ENCODE results near the gene ISM2.

Gene ISM2

DNA sequence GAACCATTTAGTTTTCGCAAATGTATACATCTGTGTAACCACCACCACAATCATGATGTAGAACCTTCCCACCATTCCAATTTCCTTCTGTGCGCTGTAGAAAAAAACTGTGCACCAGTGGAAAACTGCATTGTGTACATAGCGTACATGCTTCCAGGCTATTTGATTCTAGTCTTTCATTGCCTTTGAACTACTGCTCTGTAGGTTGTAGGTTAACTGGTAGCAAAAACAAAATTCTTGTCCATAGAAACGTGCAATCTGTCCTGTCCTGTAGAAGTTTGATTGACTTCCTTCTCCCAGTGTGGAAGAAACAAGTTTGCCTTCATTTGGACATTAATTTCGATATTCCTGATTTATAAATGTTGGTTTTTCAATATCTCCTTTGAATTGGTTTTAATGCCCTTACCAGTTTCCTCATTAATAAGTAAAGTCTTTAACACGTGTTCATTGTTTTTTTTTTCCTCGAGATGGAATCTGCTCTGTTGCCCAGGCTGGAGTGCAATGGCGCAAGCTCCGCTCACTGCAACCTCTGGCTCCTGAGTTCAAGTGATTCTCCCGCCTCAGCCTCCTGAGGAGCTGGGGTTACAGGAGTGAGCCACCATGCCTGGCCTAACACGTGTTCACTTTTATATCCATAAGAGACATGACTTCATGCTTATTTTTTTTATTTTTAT, 3.6 kb upstream of the ISM2 start:
- peaks cover 3% of the 10 kb centered on the region for H3K4me1 ChIP-seq (ENCODE audit: control insufficient read depth, insufficient read depth, low read length)
- no peak overlapping the region for H3K27ac ChIP-seq (ENCODE audit: low read depth, low read length)
- peaks cover 13% of the 10 kb centered on the region for H3K27me3 ChIP-seq (ENCODE audit: control insufficient read depth, insufficient read depth, low read length)
- H3K4me3 ChIP-seq (ENCODE audit: low read length) = no peak overlapping the region
- H3K9ac ChIP-seq (ENCODE audit: low read length) = no peak overlapping the region
- H3K36me3 ChIP-seq (ENCODE audit: control insufficient read depth, insufficient read depth, low read length) = no peaks in the 10 kb centered on the region

DNA sequence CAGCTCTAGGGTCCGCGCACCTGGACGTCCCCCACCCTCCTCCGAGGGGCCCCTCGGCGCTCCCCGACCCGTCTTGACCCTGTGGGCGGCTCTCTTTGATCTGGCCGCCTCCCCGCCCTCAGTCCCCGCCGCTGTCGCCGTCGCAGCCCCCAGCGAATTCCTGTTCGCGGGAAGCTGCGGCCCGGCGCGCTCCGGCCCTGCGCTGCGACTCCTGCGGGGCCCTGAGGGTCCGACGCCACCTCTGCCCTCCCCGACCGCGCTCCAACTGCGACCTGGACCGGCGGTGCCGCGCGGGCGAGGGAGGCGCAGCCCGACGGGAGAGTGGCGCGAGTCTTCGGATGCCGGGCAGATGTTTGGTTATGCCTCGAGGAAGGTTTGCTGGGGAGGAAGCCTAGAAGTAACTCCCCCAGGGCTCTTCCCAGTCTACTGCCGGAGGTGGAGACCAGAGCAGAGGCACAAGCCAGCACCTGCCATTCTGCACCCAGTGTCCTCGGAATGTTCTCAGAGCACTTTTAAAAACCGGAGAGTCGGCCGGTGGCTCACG, 440 bp upstream of the ISM2 start:
- H3K4me3 ChIP-seq (ENCODE audit: low read length) = peak overlapping the region; percentile 29
- H3K27me3 ChIP-seq (ENCODE audit: control insufficient read depth, insufficient read depth, low read length) = peaks cover 13% of the 10 kb centered on the region
- no peak overlapping the region for H3K9ac ChIP-seq (ENCODE audit: low read length)
- H3K27ac ChIP-seq (ENCODE audit: low read depth, low read length) = no peak overlapping the region
- H3K36me3 ChIP-seq (ENCODE audit: control insufficient read depth, insufficient read depth, low read length) = no peaks in the 10 kb centered on the region
- peaks cover 3% of the 10 kb centered on the region for H3K4me1 ChIP-seq (ENCODE audit: control insufficient read depth, insufficient read depth, low read length)

DNA sequence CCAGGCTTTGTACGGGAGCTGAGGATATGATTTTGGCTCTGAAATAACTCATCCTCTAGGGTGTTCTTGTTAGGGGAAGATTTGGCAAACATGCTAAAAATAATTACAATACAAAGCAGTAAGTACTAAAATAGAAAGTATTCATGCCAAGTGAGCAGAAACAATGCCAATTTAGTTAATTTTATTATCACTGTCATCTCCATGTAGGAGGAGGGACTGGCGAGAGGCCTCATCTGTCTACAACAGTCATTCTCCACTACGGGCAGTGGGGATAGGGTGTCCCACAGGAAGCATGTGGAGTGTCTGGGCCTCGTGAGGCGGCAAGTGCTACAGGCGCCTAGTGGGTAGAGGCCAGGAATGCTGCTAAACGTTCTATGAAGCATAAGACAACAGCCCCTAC, 3.3 kb downstream of the ISM2 start:
- Histone ChIP-seq H3K27ac (ENCODE audit: low read depth, low read length) (no peak overlapping the region), H3K36me3 (ENCODE audit: control insufficient read depth, insufficient read depth, low read length) (no peaks in the 10 kb centered on the region), H3K4me3 (ENCODE audit: low read length) (no peak overlapping the region), H3K27me3 (ENCODE audit: control insufficient read depth, insufficient read depth, low read length) (peaks cover 13% of the 10 kb centered on the region), H3K4me1 (ENCODE audit: control insufficient read depth, insufficient read depth, low read length) (peaks cover 3% of the 10 kb centered on the region), H3K9ac (ENCODE audit: low read length) (no peak overlapping the region)

DNA sequence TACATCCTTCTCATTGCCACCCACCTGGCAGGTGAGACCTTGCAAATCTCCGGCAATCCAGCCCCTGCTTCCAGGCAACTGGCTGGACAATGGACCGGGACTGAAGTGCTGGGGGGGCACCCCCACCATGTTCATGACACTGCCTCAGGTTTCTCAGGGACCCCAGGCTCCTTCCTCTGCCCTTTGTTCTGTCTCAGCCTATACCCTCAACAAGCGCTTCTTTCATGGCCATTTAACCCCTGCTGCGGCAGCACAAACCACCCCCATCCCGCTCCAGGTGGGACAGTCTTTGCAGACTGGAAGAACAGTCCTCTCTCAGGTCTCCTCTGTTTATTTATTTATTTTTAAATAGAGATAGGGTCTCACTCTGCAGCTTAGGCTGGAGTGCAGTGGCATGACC, 7.6 kb downstream of the ISM2 start:
- no peak overlapping the region for H3K4me3 ChIP-seq (ENCODE audit: low read length)
- no peaks in the 10 kb centered on the region for H3K36me3 ChIP-seq (ENCODE audit: control insufficient read depth, insufficient read depth, low read length)
- no peak overlapping the region for H3K9ac ChIP-seq (ENCODE audit: low read length)
- H3K4me1 ChIP-seq (ENCODE audit: control insufficient read depth, insufficient read depth, low read length) = no peaks in the 10 kb centered on the region
- H3K27me3 ChIP-seq (ENCODE audit: control insufficient read depth, insufficient read depth, low read length) = no peaks in the 10 kb centered on the region
- H3K27ac ChIP-seq (ENCODE audit: low read depth, low read length) = no peak overlapping the region

DNA sequence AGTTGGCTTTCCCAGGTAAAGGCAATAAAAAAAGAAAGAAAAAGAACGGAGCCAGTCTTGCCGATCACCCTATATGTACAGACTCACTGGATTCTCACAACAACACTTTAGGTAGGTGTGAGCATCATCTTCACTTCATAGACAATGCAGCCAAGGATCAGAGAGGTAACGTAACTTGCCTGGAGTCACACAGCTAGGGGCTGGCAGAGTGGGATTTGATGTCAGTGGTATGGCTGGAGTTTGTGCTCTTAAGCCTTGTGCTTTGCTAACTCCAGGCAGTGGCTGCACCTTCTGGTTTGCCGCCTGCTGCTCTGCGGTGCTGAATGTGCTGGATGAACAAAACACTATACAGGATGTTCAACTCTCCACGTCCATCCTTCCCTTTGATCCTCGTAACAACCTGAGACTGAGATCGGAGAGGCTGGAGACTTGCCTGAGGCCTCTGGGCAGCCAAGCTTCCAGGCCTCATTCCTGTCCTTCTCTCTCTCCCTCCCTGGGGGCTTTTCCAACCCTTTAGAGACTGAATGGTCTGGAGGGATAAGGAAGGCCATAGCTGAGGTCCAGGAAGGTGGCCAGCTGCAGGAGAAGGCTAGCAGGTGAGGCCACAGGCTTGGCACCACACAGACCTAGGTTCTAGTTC, 8.1 kb downstream of the ISM2 start:
- Histone ChIP-seq H3K4me3 (ENCODE audit: low read length) (no peak overlapping the region), H3K9ac (ENCODE audit: low read length) (no peak overlapping the region), H3K27me3 (ENCODE audit: control insufficient read depth, insufficient read depth, low read length) (no peaks in the 10 kb centered on the region), H3K27ac (ENCODE audit: low read depth, low read length) (no peak overlapping the region), H3K4me1 (ENCODE audit: control insufficient read depth, insufficient read depth, low read length) (no peaks in the 10 kb centered on the region), H3K36me3 (ENCODE audit: control insufficient read depth, insufficient read depth, low read length) (no peaks in the 10 kb centered on the region)

DNA sequence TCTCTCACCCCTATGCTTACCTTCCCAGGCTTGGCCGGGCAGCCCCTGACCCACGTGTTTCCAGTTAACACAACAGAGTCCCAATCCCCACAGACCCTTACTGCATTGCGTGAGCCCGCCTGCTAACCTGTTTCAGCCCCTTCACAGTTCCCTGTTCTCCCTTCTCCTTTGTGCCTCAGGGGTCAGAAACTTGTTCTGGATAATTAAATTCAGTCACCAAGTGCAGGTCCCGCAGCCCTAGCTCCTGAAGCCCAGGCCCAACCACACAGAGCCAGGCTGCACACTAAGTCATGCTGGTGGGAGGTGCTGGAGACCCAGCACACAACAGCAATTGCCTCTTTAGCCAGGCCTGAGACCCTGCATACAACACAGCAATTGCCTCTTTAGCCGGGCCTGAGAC, 9.6 kb downstream of the ISM2 start:
- Histone ChIP-seq H3K36me3 (ENCODE audit: control insufficient read depth, insufficient read depth, low read length) (no peaks in the 10 kb centered on the region), H3K27ac (ENCODE audit: low read depth, low read length) (no peak overlapping the region), H3K4me3 (ENCODE audit: low read length) (no peak overlapping the region), H3K9ac (ENCODE audit: low read length) (no peak overlapping the region), H3K27me3 (ENCODE audit: control insufficient read depth, insufficient read depth, low read length) (no peaks in the 10 kb centered on the region), H3K4me1 (ENCODE audit: control insufficient read depth, insufficient read depth, low read length) (no peaks in the 10 kb centered on the region)

DNA sequence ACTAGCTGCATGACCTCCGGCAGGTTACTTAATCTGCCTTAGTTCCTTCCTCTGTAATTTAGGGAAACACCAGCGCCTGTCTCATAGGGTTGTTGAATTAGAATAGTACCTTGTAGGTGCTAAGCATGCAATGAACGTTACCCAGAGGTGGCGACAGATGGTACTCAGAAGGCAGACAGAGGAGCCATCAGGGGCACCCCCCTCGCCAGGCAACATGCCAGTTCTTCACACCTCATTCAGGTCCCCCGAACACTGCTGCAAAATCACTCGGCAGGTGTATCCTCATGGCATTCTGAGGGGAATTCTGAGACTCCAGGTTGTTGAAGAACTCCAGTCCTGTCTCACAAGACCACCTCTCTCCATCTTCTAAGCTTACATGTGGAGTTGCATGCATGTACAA, 10.1 kb downstream of the ISM2 start:
- H3K4me1 ChIP-seq (ENCODE audit: control insufficient read depth, insufficient read depth, low read length) = no peaks in the 10 kb centered on the region
- no peaks in the 10 kb centered on the region for H3K36me3 ChIP-seq (ENCODE audit: control insufficient read depth, insufficient read depth, low read length)
- no peak overlapping the region for H3K4me3 ChIP-seq (ENCODE audit: low read length)
- no peak overlapping the region for H3K9ac ChIP-seq (ENCODE audit: low read length)
- no peak overlapping the region for H3K27ac ChIP-seq (ENCODE audit: low read depth, low read length)
- H3K27me3 ChIP-seq (ENCODE audit: control insufficient read depth, insufficient read depth, low read length) = no peaks in the 10 kb centered on the region

DNA sequence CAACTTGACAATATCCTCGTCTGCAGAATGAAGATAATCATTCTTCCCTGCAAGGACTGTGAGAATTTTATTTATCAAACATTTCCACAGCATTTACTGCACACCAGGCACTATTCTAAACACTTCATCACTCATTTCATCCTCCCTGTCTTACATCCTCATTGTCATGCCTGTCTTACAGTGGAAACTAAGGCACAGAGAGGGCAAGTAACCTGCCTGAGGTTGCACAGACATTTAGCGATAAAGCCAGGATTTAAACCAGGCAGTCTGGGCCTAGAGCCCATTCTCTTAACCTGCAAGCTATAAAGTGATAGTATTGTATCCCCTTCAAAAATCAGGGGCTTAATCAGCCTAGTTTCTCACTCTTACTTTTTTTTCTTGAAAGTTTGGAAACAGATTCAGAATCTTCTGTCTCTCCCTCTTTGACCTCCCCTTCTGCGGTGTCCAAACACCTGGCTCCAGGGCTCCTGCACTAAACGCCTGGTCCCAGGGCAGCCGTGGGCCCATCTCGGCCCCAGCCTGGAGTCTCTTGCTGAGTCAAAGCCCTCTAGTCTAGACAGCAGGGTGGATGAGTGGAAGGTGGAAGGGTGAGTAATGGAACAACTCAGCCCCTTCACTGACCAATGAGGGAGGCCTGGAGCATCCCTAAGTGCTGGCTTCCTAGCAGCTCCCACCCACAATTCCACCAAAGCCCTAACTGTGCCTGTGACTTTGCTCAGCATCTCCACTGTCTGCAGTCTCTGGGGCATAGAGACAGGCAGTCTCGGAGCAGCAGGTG, 12.5 kb downstream of the ISM2 start:
- no peak overlapping the region for H3K27ac ChIP-seq (ENCODE audit: low read depth, low read length)
- H3K27me3 ChIP-seq (ENCODE audit: control insufficient read depth, insufficient read depth, low read length) = no peaks in the 10 kb centered on the region
- no peaks in the 10 kb centered on the region for H3K36me3 ChIP-seq (ENCODE audit: control insufficient read depth, insufficient read depth, low read length)
- no peaks in the 10 kb centered on the region for H3K4me1 ChIP-seq (ENCODE audit: control insufficient read depth, insufficient read depth, low read length)
- H3K9ac ChIP-seq (ENCODE audit: low read length) = no peak overlapping the region
- no peak overlapping the region for H3K4me3 ChIP-seq (ENCODE audit: low read length)

DNA sequence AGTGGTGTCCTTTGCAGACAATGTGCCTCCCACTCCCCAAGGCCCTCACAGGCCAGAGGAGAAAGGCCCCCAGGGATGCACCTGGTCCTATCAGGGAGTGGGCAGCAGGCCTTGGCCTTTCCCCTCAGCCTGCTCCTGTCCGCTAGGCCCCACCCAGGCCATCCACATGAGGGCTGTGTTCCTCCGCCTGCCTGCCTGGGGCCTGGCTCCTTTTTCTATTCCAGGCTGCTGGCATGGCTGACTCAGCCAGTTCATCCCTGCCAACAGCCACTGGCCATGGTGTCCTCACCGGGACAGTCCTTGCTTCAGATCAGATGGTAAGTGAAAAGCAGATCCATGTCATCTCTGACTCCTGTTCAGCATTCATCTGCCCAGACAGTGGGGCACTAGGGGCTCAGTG, 13.4 kb downstream of the ISM2 start:
- no peak overlapping the region for H3K27ac ChIP-seq (ENCODE audit: low read depth, low read length)
- H3K27me3 ChIP-seq (ENCODE audit: control insufficient read depth, insufficient read depth, low read length) = no peaks in the 10 kb centered on the region
- no peaks in the 10 kb centered on the region for H3K36me3 ChIP-seq (ENCODE audit: control insufficient read depth, insufficient read depth, low read length)
- no peaks in the 10 kb centered on the region for H3K4me1 ChIP-seq (ENCODE audit: control insufficient read depth, insufficient read depth, low read length)
- no peak overlapping the region for H3K4me3 ChIP-seq (ENCODE audit: low read length)
- H3K9ac ChIP-seq (ENCODE audit: low read length) = no peak overlapping the region

DNA sequence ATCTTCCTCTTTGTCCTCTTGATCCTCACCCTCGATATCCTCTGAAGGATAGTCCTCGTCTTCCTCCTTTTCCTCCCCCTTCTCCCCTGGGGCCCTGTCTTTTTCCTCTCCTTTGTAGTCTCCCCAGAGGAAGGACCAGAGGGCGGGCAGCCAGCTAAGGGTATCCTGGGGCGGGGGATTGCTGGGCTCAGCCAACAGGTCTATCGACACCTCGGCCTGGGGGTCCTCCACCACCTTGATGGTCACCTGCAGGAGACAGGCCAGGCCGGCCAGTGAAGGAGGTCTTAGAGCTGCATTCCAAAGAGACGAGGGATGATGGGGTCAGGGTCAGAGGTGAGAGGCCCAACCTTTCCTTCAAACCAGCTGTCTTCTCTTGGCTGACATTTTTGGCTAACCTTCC, 16.2 kb downstream of the ISM2 start:
- Histone ChIP-seq H3K9ac (ENCODE audit: low read length) (no peak overlapping the region), H3K36me3 (ENCODE audit: control insufficient read depth, insufficient read depth, low read length) (no peaks in the 10 kb centered on the region), H3K27ac (ENCODE audit: low read depth, low read length) (no peak overlapping the region), H3K27me3 (ENCODE audit: control insufficient read depth, insufficient read depth, low read length) (no peaks in the 10 kb centered on the region), H3K4me3 (ENCODE audit: low read length) (no peak overlapping the region), H3K4me1 (ENCODE audit: control insufficient read depth, insufficient read depth, low read length) (no peaks in the 10 kb centered on the region)

DNA sequence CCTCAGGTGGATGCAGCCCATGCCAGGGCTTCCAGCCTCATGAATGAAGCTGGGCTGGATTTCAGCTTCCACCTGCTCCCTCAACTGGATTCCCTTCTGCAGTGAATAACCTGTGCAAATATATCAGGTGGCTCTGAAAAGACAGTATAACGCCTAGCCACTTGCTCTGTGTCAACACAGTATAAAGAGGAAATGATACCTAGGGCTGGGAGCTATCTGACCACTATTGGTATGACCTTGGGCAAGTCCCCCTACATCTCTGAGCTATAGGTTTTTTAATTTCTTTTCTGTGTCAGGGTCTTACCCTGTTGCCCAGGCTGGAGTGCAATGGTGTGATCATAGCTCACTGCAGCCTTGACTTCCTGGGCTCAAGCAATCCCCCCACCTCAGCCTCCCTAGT, 19.8 kb downstream of the ISM2 start:
- Histone ChIP-seq H3K4me3 (ENCODE audit: low read length) (no peak overlapping the region), H3K9ac (ENCODE audit: low read length) (no peak overlapping the region), H3K36me3 (ENCODE audit: control insufficient read depth, insufficient read depth, low read length) (no peaks in the 10 kb centered on the region), H3K4me1 (ENCODE audit: control insufficient read depth, insufficient read depth, low read length) (no peaks in the 10 kb centered on the region), H3K27ac (ENCODE audit: low read depth, low read length) (no peak overlapping the region), H3K27me3 (ENCODE audit: control insufficient read depth, insufficient read depth, low read length) (no peaks in the 10 kb centered on the region)

DNA sequence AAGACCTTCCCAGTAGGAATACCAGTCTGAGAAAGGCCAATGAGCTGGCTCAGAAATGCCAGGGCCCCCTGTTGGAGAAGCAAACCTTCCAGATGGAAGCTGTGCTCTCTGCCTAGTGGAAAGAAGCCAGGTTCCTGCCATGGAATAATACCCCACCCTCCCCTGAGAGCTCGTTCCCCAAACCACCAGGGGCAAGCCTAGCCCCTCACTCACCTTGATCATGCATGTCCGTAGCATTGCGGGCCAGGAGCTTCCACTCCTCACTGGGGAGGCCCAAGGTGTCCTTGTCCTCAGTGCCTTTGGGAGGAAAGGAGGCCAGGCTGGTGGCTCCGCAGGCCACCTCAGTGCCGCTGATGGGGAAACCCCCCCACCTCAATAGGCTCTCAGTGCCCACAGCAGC, 20.6 kb downstream of the ISM2 start:
- Histone ChIP-seq H3K36me3 (ENCODE audit: control insufficient read depth, insufficient read depth, low read length) (no peaks in the 10 kb centered on the region), H3K4me1 (ENCODE audit: control insufficient read depth, insufficient read depth, low read length) (no peaks in the 10 kb centered on the region), H3K27ac (ENCODE audit: low read depth, low read length) (no peak overlapping the region), H3K9ac (ENCODE audit: low read length) (no peak overlapping the region), H3K27me3 (ENCODE audit: control insufficient read depth, insufficient read depth, low read length) (no peaks in the 10 kb centered on the region), H3K4me3 (ENCODE audit: low read length) (no peak overlapping the region)

All from rectal smooth muscle tissue (tissue), 1 donor.